HepG2 (cell line): ENCODE results near the gene SEMA4F.

Experiments used
- ATF1 ChIP-seq: IDR thresholded peaks from 2 replicates; pipeline ENCODE4 v1.6.1; 2016; ENCODE audit warnings: mild to moderate bottlenecking, control low read depth
- EZH2 ChIP-seq: conservative IDR thresholded peaks from 2 replicates; pipeline ENCODE4 v1.6.1; 2012; ENCODE audit warnings: mild to moderate bottlenecking, low read depth, low read length, moderate library complexity
- JDP2 ChIP-seq: sonication (generic); formaldehyde crosslinking; IDR thresholded peaks from 2 replicates; pipeline ENCODE4 v1.8.1; 2022; ENCODE audit warnings: missing genetic modification reagents, borderline replicate concordance
- NFIC ChIP-seq: IDR thresholded peaks from 2 replicates; pipeline ENCODE4 v1.6.1; 2012; ENCODE audit warnings: mild to moderate bottlenecking, low read length, inconsistent platforms
- PHB2 ChIP-seq: fragments of 450-650 bp; IDR thresholded peaks from 2 replicates; pipeline ENCODE4 v1.6.1; 2018; ENCODE audit not compliant: partially characterized antibody
- POLR2A ChIP-seq, 2 experiments: IDR thresholded peaks; 2 replicates each; pipeline ENCODE4 v1.6.1; 2011; ENCODE audit warnings: low read depth in 2 of 2, low read length in 2 of 2, mild to moderate bottlenecking in 1 of 2, moderate library complexity in 1 of 2; ENCODE audit not compliant: insufficient read depth in 1 of 2
- SETDB1 ChIP-seq: sonication (generic); formaldehyde crosslinking; IDR thresholded peaks from 2 replicates; pipeline ENCODE4 v1.5.1; 2020; ENCODE audit warnings: missing genetic modification reagents, mild to moderate bottlenecking, borderline replicate concordance
- ZKSCAN1 ChIP-seq: fragments of 150-350 bp; IDR thresholded peaks from 2 replicates; pipeline ENCODE4 v1.6.1; 2014; ENCODE audit warnings: low read length
- ZMYM4 ChIP-seq: sonication (generic); formaldehyde crosslinking; IDR thresholded peaks from 2 replicates; pipeline ENCODE4 v1.8.1; 2023; ENCODE audit warnings: mild to moderate bottlenecking, missing genetic modification reagents
- TF ChIP-seq, protein P1 (sequence below): sonication (generic); formaldehyde crosslinking; IDR thresholded peaks from 2 replicates; pipeline ENCODE4 v1.5.0; 2020; ENCODE audit warnings: mild to moderate bottlenecking, missing genetic modification reagents, moderate library complexity
- TF ChIP-seq, protein P2 (sequence below): sonication (generic); formaldehyde crosslinking; conservative IDR thresholded peaks from 2 replicates; pipeline ENCODE4 v1.5.0; 2020; ENCODE audit warnings: missing genetic modification reagents
- TF ChIP-seq, protein P3 (sequence below): sonication (generic); formaldehyde crosslinking; IDR thresholded peaks from 2 replicates; pipeline ENCODE4 v1.4.0; 2020; ENCODE audit warnings: missing genetic modification reagents

DNA sequence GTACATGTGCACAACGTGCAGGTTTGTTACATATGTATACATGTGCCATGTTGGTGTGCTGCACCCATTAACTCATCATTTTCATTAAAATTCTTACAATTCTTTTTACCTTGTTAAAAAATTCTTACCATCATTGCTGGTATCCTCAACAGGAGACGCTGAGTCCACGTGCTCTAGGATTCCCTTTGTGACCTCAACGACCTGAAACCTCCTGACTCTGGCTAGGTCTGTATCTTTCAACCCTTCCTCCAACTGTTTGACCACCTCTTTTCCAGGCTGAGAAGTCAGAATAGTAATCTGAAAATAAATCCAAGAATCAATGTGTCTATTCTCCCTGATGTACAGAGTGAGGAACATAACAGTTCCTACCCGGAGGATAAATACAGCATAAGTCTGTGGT, 47.1 kb upstream of the SEMA4F start:
- TF ChIP-seq, protein P1, sequence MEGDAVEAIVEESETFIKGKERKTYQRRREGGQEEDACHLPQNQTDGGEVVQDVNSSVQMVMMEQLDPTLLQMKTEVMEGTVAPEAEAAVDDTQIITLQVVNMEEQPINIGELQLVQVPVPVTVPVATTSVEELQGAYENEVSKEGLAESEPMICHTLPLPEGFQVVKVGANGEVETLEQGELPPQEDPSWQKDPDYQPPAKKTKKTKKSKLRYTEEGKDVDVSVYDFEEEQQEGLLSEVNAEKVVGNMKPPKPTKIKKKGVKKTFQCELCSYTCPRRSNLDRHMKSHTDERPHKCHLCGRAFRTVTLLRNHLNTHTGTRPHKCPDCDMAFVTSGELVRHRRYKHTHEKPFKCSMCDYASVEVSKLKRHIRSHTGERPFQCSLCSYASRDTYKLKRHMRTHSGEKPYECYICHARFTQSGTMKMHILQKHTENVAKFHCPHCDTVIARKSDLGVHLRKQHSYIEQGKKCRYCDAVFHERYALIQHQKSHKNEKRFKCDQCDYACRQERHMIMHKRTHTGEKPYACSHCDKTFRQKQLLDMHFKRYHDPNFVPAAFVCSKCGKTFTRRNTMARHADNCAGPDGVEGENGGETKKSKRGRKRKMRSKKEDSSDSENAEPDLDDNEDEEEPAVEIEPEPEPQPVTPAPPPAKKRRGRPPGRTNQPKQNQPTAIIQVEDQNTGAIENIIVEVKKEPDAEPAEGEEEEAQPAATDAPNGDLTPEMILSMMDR (CRISPR knock-in tag) = no peak
- TF ChIP-seq, protein P2, sequence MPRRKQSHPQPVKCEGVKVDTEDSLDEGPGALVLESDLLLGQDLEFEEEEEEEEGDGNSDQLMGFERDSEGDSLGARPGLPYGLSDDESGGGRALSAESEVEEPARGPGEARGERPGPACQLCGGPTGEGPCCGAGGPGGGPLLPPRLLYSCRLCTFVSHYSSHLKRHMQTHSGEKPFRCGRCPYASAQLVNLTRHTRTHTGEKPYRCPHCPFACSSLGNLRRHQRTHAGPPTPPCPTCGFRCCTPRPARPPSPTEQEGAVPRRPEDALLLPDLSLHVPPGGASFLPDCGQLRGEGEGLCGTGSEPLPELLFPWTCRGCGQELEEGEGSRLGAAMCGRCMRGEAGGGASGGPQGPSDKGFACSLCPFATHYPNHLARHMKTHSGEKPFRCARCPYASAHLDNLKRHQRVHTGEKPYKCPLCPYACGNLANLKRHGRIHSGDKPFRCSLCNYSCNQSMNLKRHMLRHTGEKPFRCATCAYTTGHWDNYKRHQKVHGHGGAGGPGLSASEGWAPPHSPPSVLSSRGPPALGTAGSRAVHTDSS (CRISPR knock-in tag) = no peak
- TF ChIP-seq POLR2A (IDR thresholded peaks at IDR 0.05; ENCODE audit: insufficient read depth in 1 of 2, low read depth in 2 of 2, low read length in 2 of 2) (no peak), PHB2 (no peak), JDP2 (CRISPR knock-in tag) (no peak), ZMYM4 (CRISPR knock-in tag) (no peak), ZKSCAN1 (no peak), ATF1 (CRISPR knock-in tag) (no peak), EZH2 (no peak), SETDB1 (CRISPR knock-in tag) (no peak), NFIC (no peak)
- TF ChIP-seq, protein P3, sequence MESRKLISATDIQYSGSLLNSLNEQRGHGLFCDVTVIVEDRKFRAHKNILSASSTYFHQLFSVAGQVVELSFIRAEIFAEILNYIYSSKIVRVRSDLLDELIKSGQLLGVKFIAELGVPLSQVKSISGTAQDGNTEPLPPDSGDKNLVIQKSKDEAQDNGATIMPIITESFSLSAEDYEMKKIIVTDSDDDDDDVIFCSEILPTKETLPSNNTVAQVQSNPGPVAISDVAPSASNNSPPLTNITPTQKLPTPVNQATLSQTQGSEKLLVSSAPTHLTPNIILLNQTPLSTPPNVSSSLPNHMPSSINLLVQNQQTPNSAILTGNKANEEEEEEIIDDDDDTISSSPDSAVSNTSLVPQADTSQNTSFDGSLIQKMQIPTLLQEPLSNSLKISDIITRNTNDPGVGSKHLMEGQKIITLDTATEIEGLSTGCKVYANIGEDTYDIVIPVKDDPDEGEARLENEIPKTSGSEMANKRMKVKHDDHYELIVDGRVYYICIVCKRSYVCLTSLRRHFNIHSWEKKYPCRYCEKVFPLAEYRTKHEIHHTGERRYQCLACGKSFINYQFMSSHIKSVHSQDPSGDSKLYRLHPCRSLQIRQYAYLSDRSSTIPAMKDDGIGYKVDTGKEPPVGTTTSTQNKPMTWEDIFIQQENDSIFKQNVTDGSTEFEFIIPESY (CRISPR knock-in tag) = no peak
